Stimulated activated CD8-positive, alpha-beta memory T cell treated with anti-CD3 and anti-CD28 coated beads, Interleukin-15, amount 100 ng/mL, for 4 hours (primary cell): ENCODE data around the gene GAS6.
"Not testable (repeated sequence)": the region's sequence is repeated elsewhere in the genome, so short reads cannot be mapped to it uniquely, and the experiment has no call there.

ENCODE experiments used
- DNase-seq, 2 donors: peaks; one replicate each; pipeline ENCODE4 v3.0.0-alpha.2; 2020; ENCODE audit warnings: low read depth in 2 of 2

GAS6 gene

GRCh38 chr13:113791226-113791625 lies 72.7 kb downstream of the GAS6 start:
- no peak for DNase-seq

GRCh38 chr13:113789931-113790330 lies 73.9 kb downstream of the GAS6 start:
- DNase-seq: not testable (repeated sequence)

- DNase-seq: no peak
These were observed 74.7 kb downstream of the GAS6 start for GRCh38 chr13:113789167-113789566.

- no peak for DNase-seq
These were observed 75.3 kb downstream of the GAS6 start for GRCh38 chr13:113788413-113789135.

- no peak for DNase-seq
These were observed 76.2 kb downstream of the GAS6 start for GRCh38 chr13:113787694-113788093.

- DNase-seq: no peak
These were observed 77.5 kb downstream of the GAS6 start for GRCh38 chr13:113786262-113786841.

- no peak for DNase-seq
These were observed 78.5 kb downstream of the GAS6 start for GRCh38 chr13:113785051-113786010.

GRCh38 chr13:113784645-113785024 lies 79.2 kb downstream of the GAS6 start:
- DNase-seq: no peak

GRCh38 chr13:113783966-113784644 lies 79.8 kb downstream of the GAS6 start:
- DNase-seq: no peak

GRCh38 chr13:113783200-113783881 lies 80.5 kb downstream of the GAS6 start:
- no peak for DNase-seq

- DNase-seq: no peak
These were observed 81.4 kb downstream of the GAS6 start for GRCh38 chr13:113782472-113782871.

GRCh38 chr13:113781571-113781970 lies 82.3 kb downstream of the GAS6 start:
- DNase-seq: no peak

GRCh38 chr13:113777311-113778260 lies 86.3 kb downstream of the GAS6 start:
- DNase-seq: no peak

GRCh38 chr13:113776231-113777125 lies 87.4 kb downstream of the GAS6 start:
- no peak for DNase-seq

- no peak for DNase-seq
These were observed 88.3 kb downstream of the GAS6 start for GRCh38 chr13:113775451-113776145.

- no peak for DNase-seq
These were observed 89.4 kb downstream of the GAS6 start for GRCh38 chr13:113774177-113775107.

- no peak for DNase-seq
These were observed 92.1 kb downstream of the GAS6 start for GRCh38 chr13:113771709-113772331.
